Measurements from ENCODE around the gene PALM.

Gene PALM

DNA sequence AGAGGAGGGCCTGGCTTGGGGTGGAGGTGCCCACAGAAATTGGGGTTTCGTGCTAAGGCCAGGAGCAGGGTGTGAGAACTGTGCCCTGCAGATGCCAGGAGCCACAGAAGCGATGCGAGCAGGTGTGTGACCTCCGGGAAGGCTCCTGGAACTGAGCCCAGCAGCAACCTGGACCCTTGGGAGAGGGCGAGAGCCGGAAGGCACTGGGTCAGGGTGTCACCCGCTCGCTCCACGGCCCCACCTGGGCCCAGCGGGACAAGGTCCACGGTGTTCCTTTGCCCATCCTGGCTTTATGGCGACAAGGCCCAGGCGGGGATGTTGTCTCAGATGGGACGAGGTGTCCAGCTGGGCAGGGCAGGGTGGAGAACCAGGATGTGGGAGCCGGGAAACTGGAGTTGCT lies 46.3 kb downstream of the PALM start:
- DNase-seq: no peak

DNA sequence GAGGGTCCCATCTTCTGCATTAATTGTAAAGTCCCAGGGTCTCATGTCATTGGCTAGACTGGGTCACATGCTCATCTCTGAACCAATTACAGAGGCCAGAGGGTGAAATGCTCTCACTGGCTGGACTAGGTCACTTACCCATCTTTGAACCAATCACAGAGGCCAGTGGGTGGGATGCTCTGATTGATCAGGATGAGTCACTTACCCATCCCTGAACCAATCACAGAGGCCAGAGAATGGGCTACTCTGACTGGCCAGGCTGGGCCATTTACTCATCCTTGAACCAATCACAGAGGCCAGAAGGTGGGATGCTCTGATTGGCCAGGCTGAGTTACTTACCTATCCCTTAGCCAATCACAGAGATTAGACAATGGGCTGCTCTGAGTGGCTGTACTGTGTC lies 47.5 kb downstream of the PALM start:
- DNase-seq: no peak

DNA sequence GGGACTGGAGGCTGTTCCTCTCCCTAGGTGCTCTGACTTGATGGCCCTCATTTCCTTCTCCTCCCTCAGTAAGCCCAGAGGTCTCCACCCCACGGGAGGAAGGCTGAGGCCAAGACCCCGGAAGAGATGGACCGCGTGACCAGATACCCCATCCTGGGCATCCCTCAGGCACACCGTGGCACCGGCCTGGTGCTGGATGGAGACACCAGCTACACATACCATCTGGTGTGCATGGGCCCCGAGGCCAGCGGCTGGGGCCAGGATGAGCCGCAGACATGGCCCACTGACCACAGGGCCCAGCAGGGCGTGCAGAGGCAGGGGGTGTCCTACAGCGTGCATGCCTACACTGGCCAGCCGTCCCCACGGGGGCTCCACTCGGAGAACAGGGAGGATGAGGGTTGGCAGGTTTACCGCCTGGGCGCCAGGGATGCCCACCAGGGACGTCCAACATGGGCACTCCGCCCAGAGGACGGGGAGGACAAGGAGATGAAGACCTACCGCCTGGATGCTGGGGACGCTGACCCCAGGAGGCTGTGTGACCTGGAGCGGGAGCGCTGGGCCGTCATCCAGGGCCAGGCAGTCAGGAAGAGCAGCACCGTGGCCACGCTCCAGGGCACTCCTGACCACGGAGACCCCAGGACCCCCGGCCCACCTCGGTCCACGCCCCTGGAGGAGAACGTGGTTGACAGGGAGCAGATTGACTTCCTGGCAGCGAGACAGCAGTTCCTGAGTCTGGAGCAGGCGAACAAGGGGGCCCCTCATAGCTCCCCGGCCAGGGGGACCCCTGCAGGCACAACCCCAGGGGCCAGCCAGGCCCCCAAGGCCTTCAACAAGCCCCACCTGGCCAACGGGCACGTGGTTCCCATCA lies 48.3 kb downstream of the PALM start:
- DNase-seq: no peak

DNA sequence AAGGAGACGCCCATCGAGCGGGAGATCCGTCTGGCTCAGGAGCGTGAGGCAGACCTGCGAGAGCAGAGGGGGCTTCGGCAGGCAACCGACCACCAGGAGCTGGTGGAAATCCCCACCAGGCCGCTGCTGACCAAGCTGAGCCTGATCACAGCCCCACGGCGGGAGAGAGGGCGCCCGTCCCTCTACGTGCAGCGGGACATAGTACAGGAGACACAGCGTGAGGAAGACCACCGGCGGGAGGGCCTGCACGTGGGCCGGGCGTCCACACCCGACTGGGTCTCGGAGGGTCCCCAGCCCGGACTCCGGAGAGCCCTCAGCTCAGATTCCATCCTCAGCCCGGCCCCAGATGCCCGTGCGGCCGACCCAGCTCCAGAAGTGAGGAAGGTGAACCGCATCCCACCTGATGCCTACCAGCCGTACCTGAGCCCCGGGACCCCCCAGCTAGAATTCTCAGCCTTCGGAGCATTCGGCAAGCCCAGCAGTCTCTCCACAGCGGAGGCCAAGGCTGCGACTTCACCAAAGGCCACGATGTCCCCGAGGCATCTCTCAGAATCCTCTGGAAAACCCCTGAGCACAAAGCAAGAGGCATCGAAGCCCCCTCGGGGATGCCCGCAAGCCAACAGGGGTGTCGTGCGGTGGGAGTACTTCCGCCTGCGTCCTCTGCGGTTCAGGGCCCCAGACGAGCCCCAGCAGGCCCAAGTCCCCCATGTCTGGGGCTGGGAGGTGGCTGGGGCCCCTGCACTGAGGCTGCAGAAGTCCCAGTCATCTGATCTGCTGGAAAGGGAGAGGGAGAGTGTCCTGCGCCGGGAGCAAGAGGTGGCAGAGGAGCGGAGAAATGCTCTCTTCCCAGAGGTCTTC lies 49.3 kb downstream of the PALM start:
- DNase-seq: no peak

DNA sequence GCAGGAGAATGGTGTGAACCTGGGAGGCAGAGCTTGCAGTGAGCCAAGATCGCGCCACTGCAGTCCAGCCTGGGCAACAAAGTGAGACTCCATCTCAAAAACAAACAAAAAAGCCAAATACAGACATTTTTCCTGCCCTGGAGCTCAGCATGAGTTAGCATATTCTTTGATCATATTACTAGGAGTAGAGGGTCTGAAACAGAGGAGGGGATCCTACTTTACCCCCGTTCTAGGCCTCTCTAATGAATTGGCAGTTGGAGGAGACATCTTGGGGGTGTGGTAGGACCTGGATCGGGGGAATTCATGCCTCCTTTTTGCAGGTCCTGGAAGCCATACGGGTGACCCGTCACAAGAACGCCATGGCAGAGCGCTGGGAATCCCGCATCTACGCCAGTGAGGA lies 54.4 kb downstream of the PALM start:
- DNase-seq: no peak

DNA sequence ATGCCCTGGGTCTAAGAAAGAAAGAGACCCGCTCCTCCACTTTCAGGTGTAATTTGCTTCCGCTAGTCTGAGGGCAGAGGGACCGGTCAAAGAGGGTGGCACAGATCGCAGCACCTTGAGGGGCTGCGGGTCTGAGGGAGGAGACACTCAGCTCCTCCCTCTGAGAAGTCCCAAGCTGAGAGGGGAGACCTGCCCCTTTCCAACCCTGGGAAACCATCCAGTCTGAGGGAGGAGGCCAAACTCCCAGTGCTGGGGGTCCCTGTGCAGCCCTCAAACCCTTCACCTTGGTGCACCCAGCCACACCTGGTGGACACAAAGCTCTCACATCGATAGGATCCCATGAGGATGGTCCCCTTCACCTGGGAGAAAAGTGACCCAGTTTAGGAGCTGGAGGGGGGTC lies 55.1 kb downstream of the PALM start:
- DNase-seq: no peak

DNA sequence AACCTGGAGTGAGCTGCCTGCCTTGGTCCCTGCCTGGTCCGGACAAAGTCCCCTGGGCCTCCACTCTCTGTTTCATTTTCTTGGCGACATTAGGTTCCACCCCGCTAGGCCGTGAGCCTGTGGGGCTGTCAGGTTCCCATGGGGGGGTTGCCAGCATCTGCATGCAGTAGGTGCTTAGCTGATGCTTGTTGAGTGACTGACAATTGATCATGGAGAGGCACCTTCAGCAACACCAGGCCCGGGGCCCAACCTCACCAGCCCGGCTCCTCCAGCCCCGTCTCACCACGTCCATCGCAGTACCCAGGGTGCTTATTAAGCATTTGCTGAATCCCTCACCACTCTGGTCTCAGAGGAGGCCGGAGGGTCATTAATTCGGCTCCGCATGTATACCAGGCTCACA lies 55.6 kb downstream of the PALM start:
- no peak for DNase-seq

DNA sequence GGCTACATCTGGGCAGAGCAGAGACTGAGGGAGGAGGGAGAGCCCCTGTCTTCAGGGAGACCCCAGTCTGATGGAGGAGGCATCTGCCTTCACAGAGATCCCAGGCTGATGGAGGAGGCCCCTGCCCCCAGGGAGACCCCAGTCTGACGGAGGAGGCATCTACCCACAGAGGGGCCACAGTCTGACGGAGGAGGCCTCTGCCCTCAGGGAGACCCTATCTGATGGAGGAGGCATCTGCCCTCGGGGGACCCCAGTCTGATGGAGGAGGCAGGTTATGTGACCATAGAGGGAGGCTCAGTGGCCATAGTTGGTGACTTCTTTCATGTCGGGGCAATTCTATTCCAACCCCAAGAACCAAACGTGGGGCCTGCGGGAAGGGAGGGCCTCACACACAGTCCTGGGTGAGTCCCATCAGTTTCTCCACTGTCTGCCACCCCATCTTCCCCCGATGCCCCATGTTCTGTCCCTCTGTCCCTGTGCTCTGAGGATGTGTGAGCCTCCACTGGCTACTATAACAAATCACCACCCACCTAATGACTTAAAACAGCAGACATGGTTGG lies 56.5 kb downstream of the PALM start:
- no peak for DNase-seq

DNA sequence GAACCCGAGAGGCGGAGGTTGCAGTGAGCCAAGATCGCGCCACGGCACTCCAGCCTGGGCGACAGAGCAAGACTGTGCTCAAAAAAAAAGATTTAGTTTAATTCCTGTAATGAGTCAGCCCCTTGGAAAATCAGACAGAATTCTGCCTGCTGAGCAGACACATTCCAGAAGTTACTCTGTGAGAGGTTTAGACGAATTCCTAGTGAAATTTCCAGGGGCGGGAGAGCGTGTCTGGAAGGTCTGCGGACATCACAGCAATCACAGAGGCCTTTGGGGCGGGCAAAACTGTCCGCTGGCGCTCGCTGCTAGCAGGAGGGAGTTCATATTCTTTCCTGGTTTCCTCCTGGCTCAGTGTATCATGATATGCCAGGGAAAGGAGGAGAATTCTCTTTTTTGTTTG lies 59.7 kb downstream of the PALM start:
- no peak for DNase-seq

DNA sequence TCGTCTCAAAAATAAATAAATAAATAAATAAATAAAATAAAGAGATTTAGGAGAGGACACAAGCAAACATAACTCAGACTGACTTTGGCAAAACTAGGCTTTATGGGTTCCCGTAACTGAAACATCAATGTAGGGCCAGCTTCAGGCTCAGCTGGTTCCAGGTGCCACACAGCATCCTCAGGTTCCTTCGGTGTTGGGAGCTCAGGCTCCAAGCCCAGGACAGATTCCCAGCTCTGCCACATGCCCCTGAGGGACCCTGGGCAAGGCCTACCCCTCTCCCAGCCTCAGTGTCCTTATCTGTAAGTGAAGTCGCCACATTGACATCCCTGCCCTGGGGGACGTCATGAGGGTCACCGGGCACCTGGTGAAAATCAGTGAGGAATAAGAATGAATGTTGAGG lies 60.9 kb downstream of the PALM start:
- DNase-seq: no peak

DNA sequence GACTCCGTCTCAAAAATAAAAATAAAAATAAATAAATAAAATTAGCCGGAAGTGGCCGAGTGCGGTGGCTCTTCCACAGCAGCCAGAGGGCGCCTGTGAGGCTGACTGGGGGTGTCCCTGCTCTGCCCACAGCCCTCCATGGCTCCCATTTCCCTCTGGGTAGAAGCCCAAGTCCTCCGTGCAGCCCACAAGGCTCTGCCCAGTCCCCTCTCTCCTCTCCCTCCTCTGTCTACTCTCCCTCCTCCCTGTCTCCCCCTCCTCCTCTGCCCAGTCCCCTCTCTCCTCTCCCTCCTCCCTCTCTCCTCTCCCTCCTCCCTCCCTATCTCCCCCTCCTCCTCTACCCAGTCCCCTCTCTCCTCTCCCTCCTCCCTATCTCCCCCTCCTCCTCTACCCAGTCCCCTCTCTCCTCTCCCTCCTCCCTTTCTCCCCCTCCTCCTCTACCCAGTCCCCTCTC lies 62.6 kb downstream of the PALM start:
- no peak for DNase-seq

DNA sequence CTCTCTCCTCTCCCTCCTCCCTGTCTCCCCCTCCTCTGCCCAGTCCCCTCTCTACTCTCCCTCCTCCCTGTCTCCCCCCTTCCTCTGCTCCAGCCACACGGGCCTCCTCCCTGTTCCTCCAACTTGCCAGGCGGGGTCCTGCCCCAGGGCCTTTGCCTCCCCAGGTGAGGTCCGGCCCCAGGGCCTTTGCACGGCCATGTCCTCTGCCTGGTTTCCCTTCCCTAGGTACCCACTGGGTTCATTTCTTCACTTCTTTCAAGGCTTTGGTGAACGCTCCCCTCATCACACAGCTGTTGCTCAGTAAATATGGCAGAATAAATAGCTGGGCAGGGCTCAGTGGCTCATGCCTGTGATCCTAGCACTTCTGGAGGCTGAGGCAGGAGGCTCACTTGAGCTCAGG lies 63.3 kb downstream of the PALM start:
- DNase-seq: no peak

DNA sequence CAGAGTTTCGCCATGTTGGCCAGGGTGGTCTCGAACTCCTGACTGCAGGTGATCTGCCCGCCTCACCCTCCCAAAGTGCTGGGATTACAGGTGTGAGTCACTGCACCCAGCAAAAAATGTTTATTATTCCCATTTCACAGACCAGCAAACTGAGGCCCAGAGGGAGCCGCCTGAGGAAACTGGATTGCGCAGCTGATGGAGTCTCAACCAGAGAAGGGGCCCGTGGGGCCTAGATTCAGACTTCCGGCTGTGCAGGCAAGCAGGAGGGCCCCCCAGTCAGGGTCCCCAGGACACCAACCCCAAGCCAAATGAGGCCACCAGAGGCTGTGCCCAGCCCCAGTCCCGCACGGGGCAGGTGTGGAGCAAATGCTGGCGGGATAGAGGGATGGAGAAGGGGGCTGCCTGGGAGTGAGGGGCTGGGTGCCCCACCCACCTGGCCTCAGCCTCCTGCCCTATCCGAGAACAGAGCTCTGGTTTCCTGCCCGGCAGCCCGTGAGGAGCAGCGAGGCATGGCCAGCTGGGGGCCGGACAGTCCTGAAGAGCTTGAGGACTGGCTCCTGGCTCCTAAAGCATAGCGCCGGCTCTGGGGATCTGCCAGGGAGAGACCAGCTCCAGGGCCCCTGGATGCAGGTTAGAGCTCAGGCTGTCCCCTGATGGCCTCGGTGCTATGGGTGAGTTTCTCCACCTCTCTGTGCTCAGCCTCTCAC lies 64.1 kb downstream of the PALM start:
- DNase-seq: no peak

DNA sequence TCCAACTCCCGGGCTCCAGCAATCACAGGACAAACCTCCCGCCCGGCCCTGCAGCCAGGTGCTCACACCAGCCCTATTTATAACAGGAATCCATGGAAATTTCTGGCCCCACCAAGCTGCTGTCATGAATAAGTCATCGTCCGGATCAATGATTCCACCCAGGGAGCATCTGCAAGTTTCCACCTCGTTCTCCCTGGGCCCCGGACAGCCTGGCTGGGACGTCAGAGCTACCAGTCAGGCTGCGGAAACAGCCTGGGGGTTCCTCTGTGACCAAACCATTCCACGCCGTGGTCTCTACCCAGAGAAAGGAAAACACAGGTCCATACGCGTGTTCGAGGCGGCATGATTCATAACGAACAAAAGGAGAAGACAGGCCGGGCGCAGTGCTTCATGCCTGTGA lies 67.8 kb downstream of the PALM start:
- DNase-seq: no peak

DNA sequence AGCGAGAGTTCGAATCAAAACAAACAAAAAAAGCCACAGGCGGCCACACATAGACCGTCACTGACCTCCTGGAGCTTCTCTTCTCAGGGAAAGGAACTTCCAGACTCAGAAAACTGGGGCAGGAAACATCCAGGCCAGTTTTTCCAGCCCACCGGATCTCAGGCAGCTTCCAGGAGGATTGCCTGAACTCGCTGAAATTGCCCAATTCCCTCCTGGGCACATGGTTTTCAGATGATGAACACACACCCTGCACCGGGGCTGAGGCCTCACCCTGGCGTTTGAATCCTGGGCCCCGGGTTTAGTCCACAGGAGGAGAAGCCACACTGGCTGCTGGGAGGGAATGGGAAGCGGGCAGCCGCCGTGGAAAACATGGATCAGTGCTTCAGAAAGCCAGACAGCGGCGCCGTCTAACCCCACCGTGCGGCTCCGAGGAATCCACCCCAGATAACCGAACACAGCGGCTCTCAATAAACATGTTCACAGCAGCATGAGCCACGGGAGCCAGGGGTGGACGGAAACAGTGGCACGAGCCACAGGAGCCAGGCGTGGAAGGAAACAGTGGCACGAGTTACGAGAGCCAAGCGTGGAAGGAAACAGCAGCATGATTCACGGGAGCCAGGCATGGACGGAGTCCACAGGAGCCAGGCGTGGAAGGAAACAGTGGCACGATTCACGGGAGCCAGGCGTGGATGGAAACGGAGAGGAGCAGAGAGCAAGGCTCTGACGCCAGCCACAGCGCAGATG lies 70.3 kb downstream of the PALM start:
- DNase-seq: no peak

DNA sequence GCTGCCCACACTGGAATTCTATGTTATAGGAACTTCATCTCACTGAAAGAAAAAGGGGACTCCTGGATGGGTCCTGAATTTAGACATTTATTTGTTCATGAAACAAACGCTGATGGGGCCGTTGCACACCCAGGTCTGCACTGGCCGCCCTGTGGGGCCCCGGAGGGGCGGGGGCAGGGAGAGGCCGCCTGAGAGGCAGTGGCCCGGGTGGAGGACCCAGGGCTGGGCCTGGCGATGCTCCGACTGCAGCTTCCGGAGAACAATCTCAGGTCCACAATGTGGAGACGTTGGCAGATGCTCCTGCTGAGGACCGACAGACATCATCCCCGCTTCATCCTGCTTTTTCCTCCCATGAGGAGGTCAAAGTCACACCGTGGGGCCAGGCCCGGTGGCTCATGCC lies 72.2 kb downstream of the PALM start:
- DNase-seq: no peak

DNA sequence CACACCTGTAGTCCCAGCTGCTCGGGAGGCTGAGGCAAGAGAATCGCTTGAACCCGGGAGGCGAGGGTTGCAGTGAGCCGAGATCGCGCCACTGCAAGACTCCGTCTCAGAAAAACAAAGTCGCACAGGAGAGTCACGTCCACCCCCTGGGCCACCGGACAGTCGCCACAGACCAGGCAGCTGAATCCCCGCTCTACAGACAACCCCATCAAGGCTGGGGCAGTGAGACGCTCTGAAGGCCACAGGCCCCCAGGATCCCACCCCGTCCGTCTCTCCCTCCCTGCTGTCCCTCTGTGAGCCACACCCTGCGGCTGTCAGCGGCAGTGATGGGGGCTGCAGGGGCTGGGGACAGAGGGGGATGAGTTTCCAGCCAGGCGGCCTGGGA lies 73.1 kb downstream of the PALM start:
- no peak for DNase-seq

DNA sequence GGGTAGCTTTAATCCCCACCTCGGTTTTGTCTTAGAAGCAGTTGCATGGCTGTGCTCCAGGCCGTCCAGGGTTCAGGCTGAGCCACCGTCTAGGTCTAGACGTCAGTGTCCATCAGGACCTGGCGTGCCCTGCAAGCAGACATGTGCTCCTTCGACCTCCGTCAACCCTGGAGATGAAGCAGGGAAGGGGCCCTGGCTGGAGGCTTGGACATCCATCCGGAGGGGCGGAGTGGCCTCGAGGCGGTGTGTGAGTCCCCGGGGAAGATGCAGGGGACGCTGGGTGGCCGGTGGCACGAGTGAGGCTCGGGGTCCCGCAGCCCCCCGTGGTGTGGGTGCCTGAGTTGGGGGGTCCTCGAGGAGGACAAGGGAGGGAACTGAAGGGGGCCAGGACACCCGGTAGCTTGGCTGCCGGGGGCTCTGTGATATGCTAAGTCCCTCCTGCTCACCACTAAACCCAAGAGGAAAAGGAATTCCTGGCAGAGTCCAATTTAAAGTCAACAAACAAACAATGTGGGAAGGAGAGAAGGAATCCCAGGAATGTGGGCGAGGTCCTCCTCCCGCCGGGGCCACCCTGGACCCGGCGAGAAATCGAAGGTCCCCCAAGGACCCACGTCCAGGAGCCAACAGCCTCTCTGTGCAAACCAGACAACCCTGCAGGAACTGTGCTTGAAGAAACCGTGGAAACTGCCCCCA lies 73.6 kb downstream of the PALM start:
- DNase-seq: no peak

DNA sequence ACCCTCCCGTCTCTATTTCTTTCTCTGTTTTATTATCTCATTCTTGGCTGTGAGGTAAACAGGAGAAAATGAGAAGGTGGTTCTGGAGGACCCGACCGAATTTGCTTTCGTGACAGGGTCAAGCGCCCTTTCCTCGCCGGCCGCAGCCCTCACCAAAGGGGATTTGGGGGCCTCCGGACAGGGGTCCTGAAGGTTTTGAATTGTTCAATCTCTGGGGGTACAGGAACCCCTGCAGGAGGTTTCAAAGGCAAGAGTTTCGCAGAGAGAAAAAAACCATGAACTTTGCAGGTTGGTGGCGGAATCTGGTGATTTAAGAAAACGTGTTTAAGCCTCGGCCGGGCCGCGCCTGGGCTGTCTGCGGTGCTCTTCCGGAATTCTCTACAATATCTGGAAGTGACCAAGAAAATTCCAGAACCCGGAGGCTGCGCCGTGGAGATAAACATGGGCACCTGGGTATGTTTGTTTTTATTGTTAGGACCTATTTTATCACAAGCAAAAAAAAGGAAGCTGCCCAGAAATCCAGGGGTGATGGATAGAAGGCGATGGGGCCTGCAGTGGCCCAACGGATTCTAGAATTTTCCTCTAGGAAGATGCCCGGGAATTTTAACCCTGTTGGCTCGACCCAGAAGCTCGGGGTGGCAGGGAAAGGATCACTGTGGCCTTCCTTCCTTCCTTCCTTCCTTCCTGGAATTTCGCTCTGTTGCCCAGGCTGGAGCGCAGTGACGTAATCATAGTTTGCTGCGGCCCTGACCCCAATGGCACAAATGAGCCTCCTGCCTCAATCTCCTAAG lies 74.3 kb downstream of the PALM start:
- DNase-seq: no peak

DNA sequence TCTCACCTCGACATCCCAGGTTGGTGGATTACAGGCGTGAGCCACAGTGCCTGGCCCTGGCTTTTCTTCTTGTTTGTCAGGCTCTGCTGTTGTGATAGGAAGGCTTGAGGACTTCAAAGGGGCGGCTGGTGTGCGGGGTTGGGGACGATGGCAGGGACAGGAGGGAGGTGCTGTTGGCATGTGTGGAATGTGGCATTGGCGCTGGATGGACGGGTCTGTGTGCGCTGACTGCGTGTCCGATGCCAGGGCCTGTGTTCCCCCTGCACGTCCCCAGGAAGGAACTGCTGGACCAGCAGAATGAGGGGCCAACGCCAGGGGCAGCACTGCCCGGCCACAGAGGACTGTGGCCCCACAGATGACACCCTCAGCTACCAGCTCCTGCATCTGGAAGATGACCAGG lies 75.8 kb downstream of the PALM start:
- DNase-seq: no peak

DNA sequence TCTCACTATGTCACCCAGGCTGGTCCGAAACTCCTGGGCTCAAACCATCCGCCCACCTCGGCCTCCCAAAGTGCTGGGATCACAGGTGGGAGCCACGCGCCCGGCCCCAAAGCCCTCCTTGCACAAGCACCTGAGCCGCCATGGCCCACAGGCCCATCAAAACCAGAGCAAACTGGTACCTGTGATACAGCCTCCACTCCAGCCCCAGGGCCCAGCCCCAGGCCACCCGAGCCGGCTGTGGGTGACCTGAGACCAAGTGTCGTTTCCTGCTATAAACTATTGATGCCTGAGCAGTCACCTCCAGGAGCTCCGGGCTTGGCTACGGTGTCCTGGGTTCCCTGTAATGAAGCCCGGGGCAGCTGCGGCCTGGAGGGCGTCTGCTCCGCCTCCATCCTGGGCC lies 78.8 kb downstream of the PALM start:
- DNase-seq: no peak

Measured in activated CD4-positive, alpha-beta T cell treated with anti-CD3 and anti-CD28 coated beads for 4 hours (primary cell).